GM13977 (cell line): ENCODE results near the gene SH3GL1.

Source experiments
- DNase-seq: peaks from one replicate; pipeline ENCODE4 v3.0.0; 2012; ENCODE audit warnings: low spot score
- CTCF ChIP-seq: IDR thresholded peaks from 2 replicates; pipeline ENCODE4 v1.5.1; 2012; ENCODE audit warnings: mild to moderate bottlenecking, control low read depth; ENCODE audit not compliant: insufficient read depth; ENCODE audit errors: extremely low read depth, missing control alignments
- in situ Hi-C: fragments of 300-500 bp; cut with MboI; formaldehyde crosslinking; loops from one replicate; pipeline ENCODE4 v1.12.0; 2022; ENCODE audit warnings: low sequenced_read_pairs, low pct_unique_long_range_greater_than_20kb, mixed read lengths, inconsistent platforms; ENCODE audit not compliant: unreplicated experiment

SH3GL1 gene

DNA sequence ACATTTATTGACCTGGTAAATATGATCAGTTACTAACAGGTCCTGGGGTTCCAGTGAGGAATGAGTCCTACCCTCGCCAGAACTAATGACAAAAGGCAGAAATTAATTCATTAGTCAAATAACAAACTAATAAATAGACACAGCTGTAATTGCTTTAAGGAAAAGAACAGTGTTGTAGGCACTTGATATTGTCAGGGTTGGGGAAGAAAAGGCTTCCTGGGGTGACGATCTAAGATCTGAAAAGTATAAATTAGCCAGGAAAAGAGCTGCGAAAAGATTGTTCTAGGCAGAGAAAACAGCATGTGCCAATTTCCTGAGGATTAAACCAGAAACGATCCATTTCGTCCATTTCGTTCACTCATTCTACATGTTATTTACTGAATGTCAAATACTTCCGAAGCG, 1.4 kb upstream of the SH3GL1 start:
- TF ChIP-seq CTCF = no peak
- in situ Hi-C loops = no loop called here
- DNase-seq = no peak

DNA sequence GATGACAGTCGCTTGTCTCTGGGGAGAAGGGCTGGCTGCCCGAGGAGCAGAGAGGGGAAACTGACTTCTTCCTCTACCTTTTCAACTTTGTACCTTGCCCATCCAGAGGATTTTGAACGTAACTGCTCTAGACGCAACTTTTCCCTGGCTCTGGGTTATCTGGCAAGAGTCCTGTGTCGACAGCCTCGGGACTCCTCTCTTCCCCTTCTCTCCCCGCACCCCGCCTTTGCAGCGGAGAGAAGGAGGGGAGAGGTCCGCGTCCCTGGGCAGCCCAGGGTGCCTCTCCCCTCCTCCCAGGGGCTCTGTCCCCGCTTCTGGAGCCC, 574 bp downstream of the SH3GL1 start:
- no peak for TF ChIP-seq CTCF
- in situ Hi-C loops = no loop called here
- DNase-seq = no peak

GRCh38 chr19:4396949-4397783, 3.2 kb downstream of the SH3GL1 start:
- DNase-seq = no peak
- TF ChIP-seq CTCF = no peak
- in situ Hi-C loops = no loop called here

DNA sequence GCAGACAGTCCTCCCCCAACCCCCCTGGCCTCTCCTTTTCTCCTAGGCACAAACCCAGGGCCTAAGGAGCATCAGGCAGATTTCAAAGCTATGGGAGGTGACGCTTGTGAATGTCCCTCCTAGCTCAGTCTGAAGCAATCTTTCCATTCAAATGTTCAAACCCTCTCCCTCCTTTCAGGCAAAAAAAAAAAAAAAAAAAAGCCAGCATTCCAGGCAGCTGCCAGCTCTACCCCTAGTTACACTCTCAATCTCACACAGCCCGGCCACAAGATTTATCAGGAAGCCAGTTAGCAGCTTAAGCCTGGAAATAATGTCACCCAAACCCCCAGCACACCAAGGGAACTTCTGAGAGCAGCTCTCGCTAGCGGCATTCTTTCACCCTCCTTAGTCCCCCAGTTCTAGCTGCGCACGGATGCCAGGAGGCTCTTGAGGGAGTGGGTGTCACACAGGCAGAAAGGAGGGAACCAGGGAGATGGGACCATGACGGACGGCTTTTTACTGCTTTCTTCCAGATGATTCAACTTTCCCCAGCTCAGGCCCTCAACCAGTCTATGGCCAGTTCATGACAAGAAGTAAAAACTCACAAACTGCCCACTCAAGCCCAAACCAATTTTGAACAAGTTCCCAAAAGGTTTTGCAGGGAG, 6.3 kb downstream of the SH3GL1 start:
- no peak for TF ChIP-seq CTCF
- no peak for DNase-seq
- in situ Hi-C loops = no loop called here

- no peak for DNase-seq
- in situ Hi-C loops = no loop called here
- no peak for TF ChIP-seq CTCF
Observed at GRCh38 chr19:4391701-4392483, 8.5 kb downstream of the SH3GL1 start.

DNA sequence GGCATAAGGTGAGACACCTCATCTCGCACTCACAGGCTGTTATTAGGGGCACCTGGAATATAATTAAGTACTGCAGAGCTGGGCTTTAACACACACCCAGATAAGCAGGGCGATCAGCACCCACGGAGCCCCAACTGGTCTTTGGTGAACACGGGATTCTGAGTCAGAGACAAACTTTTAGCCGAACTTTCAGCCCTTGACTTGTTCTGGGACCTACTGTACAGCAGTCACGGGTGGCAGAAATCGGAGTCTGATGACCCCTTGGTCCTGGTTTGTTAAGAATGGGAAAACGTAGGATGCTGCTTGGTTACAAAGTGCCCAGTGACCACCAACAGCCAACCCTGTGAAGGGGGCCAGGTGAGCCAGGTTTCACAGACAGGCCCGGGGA, 9.0 kb downstream of the SH3GL1 start:
- in situ Hi-C loops = no loop called here
- TF ChIP-seq CTCF = no peak
- DNase-seq = no peak
